Stimulated activated CD4-positive, alpha-beta T cell treated with anti-CD3 and anti-CD28 coated beads, Interleukin-1b, Interleukin-23, amount 100 ng/mL, for 1 hour (primary cell): ENCODE measurements around the gene NKG7.

Experiments used
- DNase-seq, 2 donors: peaks; one replicate each; pipeline ENCODE4 v3.0.0-alpha.2; 2020; ENCODE audit warnings: low read depth in 2 of 2

The NKG7 gene

GRCh38 chr19:51361239-51361638 is 11.2 kb downstream of the NKG7 start:
- no peak for DNase-seq

- DNase-seq, result no peak
These were observed 13.2 kb downstream of the NKG7 start for GRCh38 chr19:51359294-51359693.

GRCh38 chr19:51357952-51358351 is 14.5 kb downstream of the NKG7 start:
- no peak for DNase-seq

GRCh38 chr19:51356159-51356801 is 16.2 kb downstream of the NKG7 start:
- no peak for DNase-seq

- no peak for DNase-seq
These were observed 17.7 kb downstream of the NKG7 start for GRCh38 chr19:51354742-51355148.

- DNase-seq, result no peak
These were observed 18.2 kb downstream of the NKG7 start for GRCh38 chr19:51354103-51354741.

GRCh38 chr19:51352783-51353360 is 19.6 kb downstream of the NKG7 start:
- no peak for DNase-seq

GRCh38 chr19:51351266-51351990 is 21.0 kb downstream of the NKG7 start:
- DNase-seq, result no peak

- no peak for DNase-seq
These were observed 25.1 kb downstream of the NKG7 start for GRCh38 chr19:51347209-51347928.

GRCh38 chr19:51346742-51347141 is 25.7 kb downstream of the NKG7 start:
- DNase-seq, result no peak

- DNase-seq, result no peak
These were observed 27.3 kb downstream of the NKG7 start for GRCh38 chr19:51345076-51345620.

- no peak for DNase-seq
These were observed 29.6 kb downstream of the NKG7 start for GRCh38 chr19:51342631-51343569.

GRCh38 chr19:51341976-51342580 is 30.4 kb downstream of the NKG7 start, which contains the start of gene VSIG10L:
TSS of gene VSIG10L (minus strand) at chr19:51342139. CDS start at chr19:51342124, 15 bp downstream.
- no peak for DNase-seq

- DNase-seq, result no peak
These were observed 31.4 kb downstream of the NKG7 start for GRCh38 chr19:51341066-51341465.

GRCh38 chr19:51339687-51340656 is 32.5 kb downstream of the NKG7 start:
- peak; percentile 71 to 93 for DNase-seq

- no peak for DNase-seq
These were observed 33.2 kb downstream of the NKG7 start for GRCh38 chr19:51339313-51339686.

GRCh38 chr19:51338563-51339312 is 33.7 kb downstream of the NKG7 start:
- DNase-seq, result peak; percentile 48 to 76
